Fibroblast of skin of left quadriceps (primary cell): ENCODE data around the gene SIPA1.
"Not testable (repeated sequence)": the region's sequence is repeated elsewhere in the genome, so short reads cannot be mapped to it uniquely, and the experiment has no call there.

Experiments
- DNase-seq, 2 experiments: peaks; one replicate each; pipeline ENCODE4 v3.0.0-alpha.2; 2013; ENCODE audit warnings: low read depth in 2 of 2

SIPA1 gene

GRCh38 chr11:65623852-65624616 lies 13.9 kb upstream of the SIPA1 start:
- no peak for DNase-seq

- no peak for DNase-seq
These were observed 12.8 kb upstream of the SIPA1 start for GRCh38 chr11:65624931-65625627.

GRCh38 chr11:65625628-65626342 lies 12.1 kb upstream of the SIPA1 start:
- no peak for DNase-seq

GRCh38 chr11:65627202-65627601 lies 10.7 kb upstream of the SIPA1 start:
- no peak for DNase-seq

GRCh38 chr11:65629579-65629978 lies 8.3 kb upstream of the SIPA1 start:
- no peak for DNase-seq

- no peak for DNase-seq
These were observed 7.7 kb upstream of the SIPA1 start for GRCh38 chr11:65630215-65630614.

- no peak for DNase-seq
These were observed 4.4 kb upstream of the SIPA1 start for GRCh38 chr11:65633390-65634108.

- no peak for DNase-seq
These were observed 3.8 kb upstream of the SIPA1 start for GRCh38 chr11:65634109-65634436.

- DNase-seq, result no peak
These were observed 3.5 kb upstream of the SIPA1 start for GRCh38 chr11:65634440-65634839.

- DNase-seq, result no peak
These were observed 2.8 kb upstream of the SIPA1 start for GRCh38 chr11:65634905-65635731.

GRCh38 chr11:65636108-65637031 lies 1.5 kb upstream of the SIPA1 start:
- DNase-seq, result no peak

GRCh38 chr11:65637032-65637557 lies 806 bp upstream of the SIPA1 start:
- DNase-seq, result no peak

- not testable (repeated sequence) for DNase-seq
These were observed 1.3 kb downstream of the SIPA1 start for GRCh38 chr11:65639228-65639597.

- DNase-seq, result no peak
These were observed 2.0 kb downstream of the SIPA1 start for GRCh38 chr11:65639623-65640482.

- DNase-seq, result no peak
These were observed 2.8 kb downstream of the SIPA1 start for GRCh38 chr11:65640483-65641296.

GRCh38 chr11:65641297-65642013 lies 3.6 kb downstream of the SIPA1 start:
- DNase-seq, result no peak

GRCh38 chr11:65642014-65642671 lies 4.2 kb downstream of the SIPA1 start:
- DNase-seq, result no peak
